ENCODE results near the gene MBTPS1. TPM values are rescaled to one million over a fixed set of nuclear protein-coding genes. Genes with fewer than 3 reads are reported as not detected.

Gene MBTPS1
- total RNA-seq, 4 donors from 2014 or later, result 36.3 to 77.6 (median 53.0) TPM

DNA sequence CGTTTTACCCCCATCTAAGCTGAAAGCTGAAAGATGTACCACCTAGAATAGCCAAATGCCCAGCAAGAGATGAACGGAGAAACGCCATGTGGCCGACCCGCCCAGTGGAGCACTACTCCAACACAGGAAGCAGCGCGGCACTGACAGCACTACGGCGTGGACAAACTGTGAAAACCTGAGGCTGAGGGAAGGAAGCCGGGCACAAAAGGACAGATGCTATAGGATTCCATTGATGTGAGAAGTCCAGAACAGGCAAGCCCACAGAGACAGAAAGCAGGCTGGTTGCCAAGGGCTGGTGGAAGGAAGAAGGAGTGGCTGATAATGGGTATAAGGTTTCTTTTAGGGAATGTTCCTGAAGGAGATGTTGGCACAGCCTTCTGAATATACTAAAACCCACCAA, 44.7 kb downstream of the MBTPS1 start:
- H3K4me3 ChIP-seq, result no peak overlapping the region
- DNase-seq, result no peak
- H3K36me3 ChIP-seq, result peaks cover 22 to 100% (median 58%) of the 10 kb centered on the region in 3 donors
- intact Hi-C loops (cut with DNase I), result no loop called here
- no peak overlapping the region for H3K27ac ChIP-seq
- WGBS, 2 donors, result 82 to 84% methylated on average over 10 of the region's 10 CpGs
- H3K27me3 ChIP-seq, result no peaks in the 10 kb centered on the region
- TF ChIP-seq, protein P1, sequence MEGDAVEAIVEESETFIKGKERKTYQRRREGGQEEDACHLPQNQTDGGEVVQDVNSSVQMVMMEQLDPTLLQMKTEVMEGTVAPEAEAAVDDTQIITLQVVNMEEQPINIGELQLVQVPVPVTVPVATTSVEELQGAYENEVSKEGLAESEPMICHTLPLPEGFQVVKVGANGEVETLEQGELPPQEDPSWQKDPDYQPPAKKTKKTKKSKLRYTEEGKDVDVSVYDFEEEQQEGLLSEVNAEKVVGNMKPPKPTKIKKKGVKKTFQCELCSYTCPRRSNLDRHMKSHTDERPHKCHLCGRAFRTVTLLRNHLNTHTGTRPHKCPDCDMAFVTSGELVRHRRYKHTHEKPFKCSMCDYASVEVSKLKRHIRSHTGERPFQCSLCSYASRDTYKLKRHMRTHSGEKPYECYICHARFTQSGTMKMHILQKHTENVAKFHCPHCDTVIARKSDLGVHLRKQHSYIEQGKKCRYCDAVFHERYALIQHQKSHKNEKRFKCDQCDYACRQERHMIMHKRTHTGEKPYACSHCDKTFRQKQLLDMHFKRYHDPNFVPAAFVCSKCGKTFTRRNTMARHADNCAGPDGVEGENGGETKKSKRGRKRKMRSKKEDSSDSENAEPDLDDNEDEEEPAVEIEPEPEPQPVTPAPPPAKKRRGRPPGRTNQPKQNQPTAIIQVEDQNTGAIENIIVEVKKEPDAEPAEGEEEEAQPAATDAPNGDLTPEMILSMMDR (IDR thresholded peaks at IDR 0.05), result no peak
- no peak for TF ChIP-seq POLR2A (IDR thresholded peaks at IDR 0.05)
- H3K4me1 ChIP-seq, result no peaks in the 10 kb centered on the region
- no peaks in the 10 kb centered on the region for H3K9me3 ChIP-seq

DNA sequence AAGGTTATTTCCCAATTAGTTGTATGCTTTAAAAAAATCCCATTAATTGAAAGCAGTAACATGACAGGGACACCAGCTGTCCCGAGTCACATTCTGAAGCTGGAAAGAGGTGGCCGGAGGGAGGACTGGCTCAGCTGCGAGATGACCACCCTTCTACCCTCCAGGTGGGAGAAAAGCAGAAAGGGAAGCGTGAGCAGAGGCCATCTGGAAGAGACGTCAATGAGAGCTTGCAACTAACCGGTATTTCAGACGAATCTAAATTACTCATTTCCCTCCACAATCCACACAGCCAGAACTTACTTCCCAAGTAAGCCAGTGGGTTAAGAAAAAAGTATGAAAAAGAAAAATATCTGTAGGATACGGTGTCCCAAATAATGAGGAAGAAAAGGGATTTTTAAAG, 45.6 kb downstream of the MBTPS1 start:
- intact Hi-C loops (cut with DNase I), result no loop called here
- WGBS, 2 donors, result 85 to 89% methylated on average over 8 of the region's 8 CpGs
- Histone ChIP-seq H3K4me3 (no peak overlapping the region), H3K4me1 (no peaks in the 10 kb centered on the region), H3K9me3 (no peaks in the 10 kb centered on the region), H3K27ac (no peak overlapping the region), H3K27me3 (no peaks in the 10 kb centered on the region), H3K36me3 (peaks cover 22 to 100% (median 58%) of the 10 kb centered on the region in 3 donors)
- TF ChIP-seq POLR2A (IDR thresholded peaks at IDR 0.05), result no peak
- TF ChIP-seq, protein P1 (IDR thresholded peaks at IDR 0.05), result no peak
- DNase-seq, result no peak

DNA sequence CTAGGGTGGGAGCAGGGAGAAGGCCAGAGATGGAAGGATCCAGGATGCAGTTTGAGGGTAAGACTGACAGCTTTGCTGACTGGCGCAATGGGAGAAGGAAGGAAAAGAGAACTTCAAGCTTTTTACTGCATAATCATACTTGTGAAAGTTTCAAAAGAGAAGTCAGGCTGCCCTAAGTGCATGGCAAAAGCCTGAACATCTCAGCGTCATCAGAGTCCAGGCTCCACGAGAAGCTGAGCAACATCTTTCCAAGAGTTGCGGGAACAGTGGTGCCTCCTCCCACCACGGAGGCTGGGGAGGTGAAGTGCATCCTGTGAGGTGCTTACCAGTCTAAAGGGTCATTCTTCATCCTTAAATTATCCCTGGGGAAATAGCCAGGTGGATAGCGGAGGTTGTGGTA, 47.2 kb downstream of the MBTPS1 start:
- no peak overlapping the region for H3K27ac ChIP-seq
- 88 to 91% methylated on average over 4 to 6 of the region's 6 CpGs for WGBS, 2 donors
- no peaks in the 10 kb centered on the region for H3K27me3 ChIP-seq
- intact Hi-C loops (cut with DNase I), result loop anchor here (10.0 kb wide), 1 partner anchor 245 kb away; no protein-coding TSS in a partner anchor
- DNase-seq, result no peak
- peaks cover 14 to 100% (median 53%) of the 10 kb centered on the region in 3 donors for H3K36me3 ChIP-seq
- H3K4me1 ChIP-seq, result no peaks in the 10 kb centered on the region
- H3K4me3 ChIP-seq, result no peak overlapping the region
- H3K9me3 ChIP-seq, result no peaks in the 10 kb centered on the region
- TF ChIP-seq, protein P1 (IDR thresholded peaks at IDR 0.05), result no peak
- TF ChIP-seq POLR2A (IDR thresholded peaks at IDR 0.05), result no peak

DNA sequence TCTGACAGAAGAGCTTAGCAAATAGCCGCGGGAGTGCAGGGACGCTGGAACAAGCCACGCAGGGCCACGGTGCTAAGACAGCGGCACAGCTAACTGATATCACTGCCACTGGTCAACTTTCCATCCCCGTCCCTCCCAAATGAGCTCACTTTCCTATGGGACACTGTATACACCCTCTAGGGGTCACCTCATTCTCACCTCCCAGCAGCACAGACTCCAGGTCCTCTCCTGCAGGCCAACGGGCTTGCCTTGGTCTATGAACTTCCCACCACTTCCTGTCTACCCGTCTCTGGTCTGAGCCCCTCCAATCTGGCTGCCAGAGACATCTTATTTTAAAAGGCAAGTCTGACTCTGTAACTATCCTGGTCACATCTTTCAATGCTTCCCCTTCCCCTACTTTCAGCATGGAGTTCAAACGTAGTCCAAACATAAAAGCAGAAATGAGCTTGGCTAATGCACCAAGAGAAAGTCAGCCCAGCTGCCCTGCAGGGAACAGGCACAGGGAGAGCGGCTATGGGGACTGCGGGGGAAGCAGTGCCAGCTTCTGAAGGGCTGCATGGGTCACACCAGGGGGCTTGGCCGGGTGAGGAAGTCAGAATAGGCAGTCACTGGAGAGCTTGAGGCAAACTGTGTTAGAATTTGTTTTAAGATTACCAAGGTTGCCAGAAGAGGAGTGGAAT, 47.8 kb downstream of the MBTPS1 start:
- Histone ChIP-seq H3K36me3 (peaks cover 14 to 100% (median 48%) of the 10 kb centered on the region in 3 donors), H3K27ac (no peak overlapping the region), H3K4me1 (no peaks in the 10 kb centered on the region), H3K27me3 (no peaks in the 10 kb centered on the region), H3K9me3 (no peaks in the 10 kb centered on the region), H3K4me3 (no peak overlapping the region)
- TF ChIP-seq, protein P1 (IDR thresholded peaks at IDR 0.05), result no peak
- TF ChIP-seq POLR2A (IDR thresholded peaks at IDR 0.05), result no peak
- intact Hi-C loops (cut with DNase I), result loop anchor here (10.0 kb wide), 1 partner anchor 244 kb away; no protein-coding TSS in a partner anchor
- no peak for DNase-seq
- WGBS, 2 donors, result 86% methylated on average over 12 of the region's 13 CpGs

DNA sequence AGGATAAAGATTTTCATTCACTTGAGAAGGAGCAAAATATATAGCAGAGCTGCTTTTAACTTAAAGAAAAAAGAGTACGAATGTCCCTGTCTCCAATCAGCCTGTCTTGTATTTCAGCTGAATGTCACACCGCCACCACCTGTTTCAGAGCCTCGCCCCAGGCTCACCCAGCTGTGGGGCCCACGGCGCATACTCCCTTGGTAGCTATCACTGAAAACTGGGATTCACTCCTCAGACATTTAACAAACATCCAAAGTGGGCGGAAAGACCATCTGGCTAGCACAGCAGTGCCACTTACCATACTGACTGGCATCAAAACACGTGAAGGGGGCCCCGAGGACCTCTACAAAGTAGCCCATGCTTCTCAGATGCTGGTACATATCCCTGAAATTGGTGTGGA, 48.7 kb downstream of the MBTPS1 start:
- intact Hi-C loops (cut with DNase I), result loop anchor here (10.0 kb wide), 1 partner anchor 243 kb away; no protein-coding TSS in a partner anchor
- H3K36me3 ChIP-seq, result peaks cover 14 to 100% (median 48%) of the 10 kb centered on the region in 3 donors
- 92 to 96% methylated on average over 6 to 8 of the region's 8 CpGs for WGBS, 2 donors

More for the DNA sequence above, 48.7 kb downstream of the MBTPS1 start:
- no peak overlapping the region for H3K4me3 ChIP-seq
- no peaks in the 10 kb centered on the region for H3K27me3 ChIP-seq
- TF ChIP-seq, protein P1 (IDR thresholded peaks at IDR 0.05), result no peak
- no peak for TF ChIP-seq POLR2A (IDR thresholded peaks at IDR 0.05)
- no peak overlapping the region for H3K27ac ChIP-seq
- peaks cover 0 to 1% (median 0%) of the 10 kb centered on the region in 3 donors for H3K4me1 ChIP-seq
- no peaks in the 10 kb centered on the region for H3K9me3 ChIP-seq
- DNase-seq, result no peak

Measured in esophagus squamous epithelium (tissue), 5 donors.